Muscle layer of duodenum (tissue), 2 donors: ENCODE data around the gene AURKA.
A peak's percentile ranks its signal among the peaks of the same experiment; 100 is the strongest.
"Not testable (repeated sequence)": the region's sequence is repeated elsewhere in the genome, so short reads cannot be mapped to it uniquely, and the experiment has no call there.

Source experiments
- H3K27ac ChIP-seq: one replicate; pipeline ENCODE4 v1.7.0; 2013; ENCODE audit warnings: mild to moderate bottlenecking, low read length
- H3K27me3 ChIP-seq: one replicate; pipeline ENCODE4 v1.7.0; 2013; ENCODE audit warnings: low read depth, mild to moderate bottlenecking, control low read depth, low read length
- H3K36me3 ChIP-seq, 2 donors: one replicate each; pipeline ENCODE4 v1.7.0; 2013; ENCODE audit warnings: low read length in 2 of 2, control low read depth in 1 of 2, mild to moderate bottlenecking in 1 of 2; ENCODE audit not compliant: insufficient read depth in 2 of 2, control insufficient read depth in 1 of 2
- H3K4me1 ChIP-seq, 2 donors: one replicate each; pipeline ENCODE4 v1.7.0; 2013; ENCODE audit warnings: low read length in 2 of 2, mild to moderate bottlenecking in 2 of 2, control low read depth in 1 of 2, moderate library complexity in 1 of 2; ENCODE audit not compliant: insufficient read depth in 2 of 2, control insufficient read depth in 1 of 2
- H3K4me3 ChIP-seq, 2 donors: one replicate each; pipeline ENCODE4 v1.7.0; 2013; ENCODE audit warnings: low read length in 2 of 2, low read depth in 1 of 2, mild to moderate bottlenecking in 1 of 2
- H3K9me3 ChIP-seq, 2 donors: one replicate each; pipeline ENCODE4 v1.7.0; 2013; ENCODE audit warnings: low read length in 2 of 2, control low read depth in 1 of 2, mild to moderate bottlenecking in 1 of 2; ENCODE audit not compliant: control insufficient read depth in 1 of 2
- donor health status: healthy.

AURKA gene

DNA sequence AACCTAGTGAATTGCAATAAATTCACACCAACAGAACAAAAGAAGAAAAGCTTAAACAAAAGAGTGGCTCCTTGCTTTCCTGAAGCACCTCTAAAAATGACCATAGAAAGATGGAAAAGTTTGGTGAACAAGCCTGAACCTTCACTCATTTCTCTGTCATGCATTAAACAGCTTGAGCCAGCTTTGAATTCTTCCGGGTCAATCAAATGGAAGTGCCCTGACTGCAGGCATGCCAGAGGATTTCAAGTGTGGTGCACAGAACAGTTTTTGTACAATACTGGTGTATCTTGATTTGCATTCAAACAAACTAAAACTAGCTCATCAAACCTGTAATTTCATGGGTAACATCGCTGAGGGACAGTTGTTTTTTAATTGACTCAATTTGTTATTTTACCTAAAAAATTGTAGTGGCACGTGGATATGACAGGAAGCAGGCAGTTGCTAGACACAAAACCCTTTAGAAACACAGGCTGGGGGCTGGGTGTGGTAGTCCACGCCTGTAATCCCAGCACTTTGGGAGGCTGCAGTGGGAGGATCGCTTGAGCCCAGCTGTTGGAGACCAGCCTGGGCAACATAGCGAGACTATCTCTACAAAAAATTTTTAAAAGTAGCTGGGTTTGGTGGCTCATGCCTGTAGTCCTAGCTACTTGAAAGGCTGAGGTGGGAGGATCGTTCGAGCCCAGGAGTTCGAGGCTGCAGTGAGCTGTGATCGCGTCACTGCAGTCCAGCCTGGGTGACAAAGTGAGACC is 29.1 kb upstream of the AURKA start:
- H3K27me3 ChIP-seq: no peaks in the 10 kb centered on the region
- H3K4me1 ChIP-seq: peaks cover 0 to 3% of the 10 kb centered on the region in 2 donors
- H3K36me3 ChIP-seq: no peaks in the 10 kb centered on the region
- no peaks in the 10 kb centered on the region for H3K9me3 ChIP-seq
- H3K27ac ChIP-seq: no peak overlapping the region
- H3K4me3 ChIP-seq: no peak overlapping the region

DNA sequence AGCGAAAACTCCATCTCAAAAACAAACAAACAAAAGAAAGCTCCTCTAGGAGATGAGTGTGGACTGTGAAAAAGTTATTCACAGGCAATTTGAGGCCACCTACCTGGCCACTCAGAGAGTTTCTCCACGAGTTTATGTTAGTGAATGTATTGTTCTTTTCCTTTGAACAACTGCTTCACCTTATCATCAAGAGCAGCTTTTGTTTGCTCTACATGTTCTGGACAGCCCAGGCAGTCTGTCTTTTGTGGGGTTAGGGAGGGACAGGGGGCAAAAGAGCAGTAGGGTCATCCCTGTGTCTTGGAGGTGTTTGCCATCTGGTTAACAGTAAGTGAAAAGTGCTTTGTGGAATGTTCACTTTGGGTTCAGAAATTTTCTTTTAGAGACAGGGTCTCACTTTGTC is 28.0 kb upstream of the AURKA start:
- no peaks in the 10 kb centered on the region for H3K36me3 ChIP-seq
- no peaks in the 10 kb centered on the region for H3K9me3 ChIP-seq
- H3K4me1 ChIP-seq: peaks cover 0 to 3% of the 10 kb centered on the region in 2 donors
- no peaks in the 10 kb centered on the region for H3K27me3 ChIP-seq
- no peak overlapping the region for H3K4me3 ChIP-seq
- H3K27ac ChIP-seq: no peak overlapping the region

DNA sequence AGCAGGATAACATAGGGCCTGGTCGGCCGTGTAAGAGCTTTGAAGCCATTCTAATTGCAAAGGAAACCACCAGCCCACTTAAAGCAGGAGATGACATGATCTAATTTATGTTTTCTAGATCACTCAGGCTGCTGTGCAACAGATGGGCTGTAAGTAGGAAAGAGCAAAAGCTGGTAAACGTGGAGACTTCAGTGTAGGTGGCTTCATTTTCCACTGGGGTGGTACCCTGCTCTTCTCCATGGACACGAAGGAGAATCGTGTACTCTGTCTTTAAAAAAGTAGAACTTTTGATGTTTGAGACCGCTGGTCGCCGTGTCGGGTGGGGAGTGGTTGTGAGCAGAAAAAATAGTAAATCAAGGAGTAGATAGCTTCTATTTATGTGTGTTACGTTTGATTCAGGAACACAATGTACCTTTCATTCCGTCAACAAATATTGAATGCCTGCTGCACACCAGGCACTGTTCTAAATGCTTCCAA is 26.4 kb upstream of the AURKA start:
- H3K36me3 ChIP-seq: no peaks in the 10 kb centered on the region
- H3K4me1 ChIP-seq: peaks cover 0 to 3% of the 10 kb centered on the region in 2 donors
- no peaks in the 10 kb centered on the region for H3K9me3 ChIP-seq
- H3K4me3 ChIP-seq: no peak overlapping the region
- H3K27me3 ChIP-seq: no peaks in the 10 kb centered on the region
- H3K27ac ChIP-seq: peak overlapping the region; percentile 6

DNA sequence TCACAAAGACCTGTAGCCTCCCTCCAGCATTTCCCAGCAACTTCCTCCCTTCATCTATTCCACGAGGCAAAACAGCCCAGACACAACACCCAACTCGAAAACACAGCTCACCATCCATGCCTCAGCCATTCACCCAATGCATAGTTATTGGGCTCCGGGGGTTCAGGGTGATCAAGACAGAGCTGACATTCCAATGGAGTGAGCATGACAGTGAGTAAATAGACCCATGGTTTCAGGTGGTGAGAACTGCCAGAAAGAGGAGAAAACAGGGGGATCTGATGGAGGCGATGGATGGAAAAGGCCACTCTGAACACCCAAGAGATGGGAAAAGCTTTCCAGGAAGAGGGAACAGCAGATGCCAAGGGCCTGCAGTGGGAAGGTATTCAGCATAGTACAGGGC is 25.9 kb upstream of the AURKA start:
- Histone ChIP-seq H3K4me3 (no peak overlapping the region), H3K36me3 (no peaks in the 10 kb centered on the region), H3K9me3 (no peaks in the 10 kb centered on the region), H3K4me1 (peaks cover 0 to 3% of the 10 kb centered on the region in 2 donors), H3K27me3 (no peaks in the 10 kb centered on the region), H3K27ac (peak overlapping the region; percentile 6)

DNA sequence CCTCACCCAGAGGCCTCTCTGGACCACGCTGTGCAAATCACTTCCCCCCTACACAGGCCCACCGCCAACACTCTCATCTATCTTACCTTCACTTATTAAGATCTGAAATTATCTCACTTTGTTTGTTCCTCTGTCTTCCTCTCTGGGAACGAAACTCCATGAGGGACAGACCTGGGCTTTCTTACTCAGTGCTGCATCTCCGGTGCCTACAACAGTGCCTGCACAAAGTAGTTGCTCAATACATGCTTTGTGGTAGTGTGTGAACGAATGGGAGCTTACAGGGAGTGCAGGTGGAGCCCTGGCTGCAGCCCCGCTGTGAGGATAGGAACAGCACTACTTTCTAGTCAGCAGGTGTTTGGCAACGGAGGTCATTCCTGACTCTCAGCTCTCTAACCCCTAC is 25.4 kb upstream of the AURKA start:
- H3K27ac ChIP-seq: no peak overlapping the region
- no peaks in the 10 kb centered on the region for H3K4me1 ChIP-seq
- H3K4me3 ChIP-seq: no peak overlapping the region

DNA sequence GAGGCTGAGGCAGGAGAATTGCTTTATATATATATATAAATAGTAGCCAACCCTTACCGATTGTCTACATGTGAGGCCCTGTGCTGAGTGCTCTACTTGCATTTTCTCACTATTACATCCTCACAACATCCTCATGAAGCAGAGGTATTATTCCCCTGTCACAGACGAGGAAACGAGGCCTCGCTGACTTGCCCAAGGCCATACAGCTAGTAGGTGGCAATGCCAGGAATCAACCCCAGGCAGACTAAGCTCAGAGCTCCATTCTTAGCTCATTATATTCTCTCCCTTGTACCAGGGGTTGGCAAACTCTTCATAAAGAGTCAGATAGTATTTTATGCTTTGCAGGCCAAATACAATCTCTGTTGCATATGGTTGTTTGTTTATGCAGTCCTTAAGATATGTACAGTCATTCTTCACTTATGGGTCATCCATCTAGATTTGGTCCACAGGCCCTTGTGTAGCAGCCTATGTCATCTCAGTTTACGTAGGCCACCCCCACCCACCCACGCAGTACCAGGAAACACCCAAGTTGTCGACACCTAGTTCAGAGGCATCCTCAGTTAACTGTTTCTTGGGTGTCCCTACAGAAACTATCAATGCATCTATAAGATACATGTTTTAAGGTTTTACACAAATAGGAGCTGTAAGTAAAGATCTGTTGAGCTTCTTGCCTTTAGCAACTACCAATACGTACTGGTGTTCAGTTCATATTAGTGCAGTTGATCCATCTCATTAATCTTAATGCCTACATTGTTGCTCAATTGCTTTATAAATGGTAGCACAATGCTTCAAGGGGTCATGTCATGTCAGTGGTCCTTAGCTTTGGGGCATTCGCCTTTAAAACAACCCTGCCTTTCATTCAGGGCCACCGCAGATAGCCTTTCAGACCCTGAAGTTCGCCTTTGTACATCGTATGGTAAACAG is 23.1 kb upstream of the AURKA start:
- Histone ChIP-seq H3K4me1 (peaks cover 0 to 4% of the 10 kb centered on the region in 2 donors), H3K4me3 (no peak overlapping the region), H3K27me3 (no peaks in the 10 kb centered on the region), H3K27ac (no peak overlapping the region), H3K9me3 (no peaks in the 10 kb centered on the region), H3K36me3 (no peaks in the 10 kb centered on the region)

More for the DNA sequence above, 25.4 kb upstream of the AURKA start:
- no peaks in the 10 kb centered on the region for H3K27me3 ChIP-seq
- H3K9me3 ChIP-seq: no peaks in the 10 kb centered on the region
- H3K36me3 ChIP-seq: no peaks in the 10 kb centered on the region

DNA sequence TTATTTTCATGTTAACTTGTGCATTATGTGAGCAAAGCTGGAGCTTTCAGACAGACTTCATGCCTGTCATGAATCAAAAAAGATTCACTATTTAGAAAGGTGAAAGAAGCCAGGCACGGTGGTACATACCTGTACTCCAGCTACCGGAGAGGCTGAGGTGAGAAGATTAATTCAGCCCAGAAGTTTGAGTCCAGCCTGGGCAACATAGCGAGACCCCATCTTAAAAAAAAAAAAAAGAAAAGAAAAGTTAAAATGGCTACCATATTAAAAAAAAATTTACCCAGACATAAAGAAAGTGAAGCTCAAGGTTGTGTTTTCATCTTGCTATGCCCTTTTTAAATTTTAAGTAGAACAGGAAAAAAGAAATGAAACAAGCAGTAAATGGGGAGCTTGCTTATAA is 20.9 kb upstream of the AURKA start:
- Histone ChIP-seq H3K36me3 (peaks cover 0 to 4% of the 10 kb centered on the region in 2 donors), H3K27ac (peak overlapping the region; percentile 84), H3K27me3 (no peaks in the 10 kb centered on the region), H3K9me3 (no peaks in the 10 kb centered on the region), H3K4me3 (peak overlapping the region; percentile 32 to 40), H3K4me1 (peaks cover 0 to 9% of the 10 kb centered on the region in 2 donors)

DNA sequence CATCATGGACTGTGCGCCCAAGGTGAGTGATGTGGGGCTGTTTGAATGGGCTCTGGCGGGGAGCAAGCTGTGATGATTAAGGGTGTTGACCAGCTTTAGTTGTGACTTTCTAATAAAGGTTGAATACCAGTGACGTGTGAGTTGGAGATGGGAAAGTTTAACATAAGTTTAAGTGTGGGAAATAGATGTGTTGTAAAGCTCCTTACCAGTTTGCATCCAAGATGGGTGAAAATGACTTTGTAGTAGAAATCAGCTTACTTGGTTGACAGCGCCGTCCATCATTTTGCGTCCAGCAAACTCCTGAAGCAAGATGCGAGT is 20.4 kb upstream of the AURKA start:
- H3K9me3 ChIP-seq: no peaks in the 10 kb centered on the region
- no peaks in the 10 kb centered on the region for H3K27me3 ChIP-seq
- peak overlapping the region; percentile 32 to 40 for H3K4me3 ChIP-seq
- H3K36me3 ChIP-seq: peaks cover 2 to 9% of the 10 kb centered on the region in 2 donors
- peak overlapping the region; percentile 84 for H3K27ac ChIP-seq
- H3K4me1 ChIP-seq: peaks cover 0 to 9% of the 10 kb centered on the region in 2 donors

DNA sequence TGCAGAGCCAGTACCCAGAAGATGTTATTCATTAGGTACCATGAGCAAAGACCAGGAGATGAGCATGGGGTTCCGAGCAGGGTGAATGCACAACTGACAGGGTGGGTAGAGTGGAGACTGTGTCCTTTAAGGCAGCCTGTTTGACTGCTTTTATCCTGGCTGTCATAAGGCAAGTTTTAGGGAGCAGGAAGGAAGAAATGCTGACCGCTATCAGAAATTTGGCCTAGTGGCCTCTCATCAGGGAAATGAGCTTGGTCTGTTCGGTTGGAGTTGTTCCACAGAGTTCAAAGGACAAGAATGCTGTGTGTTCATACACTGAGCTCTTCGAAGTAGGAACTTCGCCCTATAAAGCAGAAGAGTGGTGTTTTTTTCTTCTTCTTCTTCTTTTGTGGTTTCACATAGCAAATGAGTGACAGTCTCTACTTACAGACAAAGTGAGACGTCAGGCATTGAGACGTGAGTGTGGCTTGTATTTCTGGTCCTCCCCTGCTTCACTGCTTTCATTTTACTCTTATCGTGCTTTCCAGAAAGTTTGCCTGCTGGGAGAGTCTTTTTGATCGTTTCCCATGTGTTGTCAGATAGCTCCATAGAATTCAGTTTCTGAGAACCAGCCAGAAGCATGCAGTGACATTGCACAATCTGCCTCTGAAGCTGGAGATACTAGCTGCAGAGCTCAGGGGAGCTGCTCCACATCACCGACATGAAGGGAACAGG is 19.9 kb upstream of the AURKA start, which contains the start of gene CASS4:
TSS of gene CASS4 (plus strand) at position 502 of the 714 bp plus-strand sequence. CDS start at position 701, 199 bp downstream.
- no peaks in the 10 kb centered on the region for H3K27me3 ChIP-seq
- H3K27ac ChIP-seq: peak within 1 kb of the TSS; percentile 84
- peak within 1 kb of the TSS; percentile 32 to 40 for H3K4me3 ChIP-seq
- H3K36me3 ChIP-seq: peaks cover 8 to 14% of the 10 kb centered on the region in 2 donors
- peaks cover 0 to 9% of the 10 kb centered on the region in 2 donors for H3K4me1 ChIP-seq
- H3K9me3 ChIP-seq: no peaks in the 10 kb centered on the region

DNA sequence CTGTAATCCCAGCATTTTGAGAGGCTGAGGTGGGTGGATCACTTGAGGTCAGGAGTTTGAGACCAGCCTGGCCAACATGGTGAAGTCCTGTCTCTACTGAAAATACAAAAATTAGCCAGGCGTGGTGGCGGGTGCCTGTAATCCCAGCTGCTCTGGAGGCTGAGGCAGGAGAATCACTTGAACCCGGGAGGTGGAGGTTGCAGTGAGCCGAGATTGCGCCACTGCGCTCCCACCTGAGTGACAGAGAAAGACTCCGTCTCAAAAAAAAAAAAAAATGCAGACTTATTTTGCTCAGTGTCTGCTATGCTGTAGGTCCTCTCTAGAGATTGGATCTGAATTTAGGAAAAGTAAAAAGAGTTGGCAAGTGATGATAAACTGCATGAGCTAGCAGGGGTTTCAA is 19.3 kb upstream of the AURKA start:
- H3K27me3 ChIP-seq, H3K4me1 ChIP-seq, H3K4me3 ChIP-seq, H3K9me3 ChIP-seq: not testable (repeated sequence)
- peaks cover 10 to 21% of the 10 kb centered on the region in 2 donors for H3K36me3 ChIP-seq
- H3K27ac ChIP-seq: peak overlapping the region; percentile 84

DNA sequence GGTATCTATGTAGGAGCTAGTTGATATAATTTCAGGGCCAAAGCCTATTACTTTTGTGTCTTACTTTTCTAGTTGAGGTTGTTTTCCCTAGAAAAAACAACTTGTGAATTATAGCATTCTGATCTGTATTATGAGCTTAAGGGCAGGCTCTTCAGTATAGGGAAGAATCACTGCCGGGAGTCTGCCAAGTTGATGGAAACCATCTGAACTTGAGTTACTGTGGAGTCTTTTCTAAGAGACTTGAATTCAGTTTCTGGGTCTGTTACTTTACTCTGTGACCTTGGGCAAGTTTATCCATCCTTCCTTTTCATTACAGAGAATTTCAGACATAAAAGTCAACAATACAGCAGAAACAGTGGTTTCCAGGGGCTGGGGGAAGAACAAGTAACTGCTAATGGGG is 17.9 kb upstream of the AURKA start:
- Histone ChIP-seq H3K9me3 (no peaks in the 10 kb centered on the region), H3K27me3 (no peaks in the 10 kb centered on the region), H3K36me3 (peaks cover 21 to 34% of the 10 kb centered on the region in 2 donors), H3K4me3 (no peak overlapping the region), H3K27ac (peak overlapping the region; percentile 5), H3K4me1 (peaks cover 0 to 9% of the 10 kb centered on the region in 2 donors)
